HG02884 (cell line): ENCODE data around the gene IGF2BP2.
"Not testable (repeated sequence)": the region's sequence is repeated elsewhere in the genome, so short reads cannot be mapped to it uniquely, and the experiment has no call there.

Experiments
- ATAC-seq: cut with Tn5 transposase; IDR thresholded peaks from one replicate; pipeline ENCODE4 v1.9.1; 2021; ENCODE audit warnings: mild to moderate bottlenecking, moderate library complexity; ENCODE audit not compliant: unreplicated experiment

IGF2BP2 gene

GRCh38 chr3:185768578-185768982, 56.3 kb downstream of the IGF2BP2 start:
- ATAC-seq, result not testable (repeated sequence)

GRCh38 chr3:185767002-185767688, 57.7 kb downstream of the IGF2BP2 start:
- no peak for ATAC-seq

GRCh38 chr3:185766329-185767001, 58.4 kb downstream of the IGF2BP2 start:
- no peak for ATAC-seq

- no peak for ATAC-seq
Observed at GRCh38 chr3:185764980-185765370, 59.9 kb downstream of the IGF2BP2 start.

- no peak for ATAC-seq
Observed at GRCh38 chr3:185764163-185764979, 60.5 kb downstream of the IGF2BP2 start.

GRCh38 chr3:185763347-185764005, 61.4 kb downstream of the IGF2BP2 start:
- ATAC-seq, result no peak

- ATAC-seq, result no peak
Observed at GRCh38 chr3:185760550-185760949, 64.3 kb downstream of the IGF2BP2 start.

GRCh38 chr3:185760088-185760487, 64.8 kb downstream of the IGF2BP2 start:
- ATAC-seq, result no peak

- ATAC-seq, result no peak
Observed at GRCh38 chr3:185759512-185759911, 65.3 kb downstream of the IGF2BP2 start.

GRCh38 chr3:185758912-185759311, 65.9 kb downstream of the IGF2BP2 start:
- ATAC-seq, result no peak

GRCh38 chr3:185757176-185757575, 67.7 kb downstream of the IGF2BP2 start:
- ATAC-seq, result no peak

GRCh38 chr3:185756477-185756876, 68.4 kb downstream of the IGF2BP2 start:
- no peak for ATAC-seq

- no peak for ATAC-seq
Observed at GRCh38 chr3:185754920-185755319, 69.9 kb downstream of the IGF2BP2 start.

GRCh38 chr3:185753354-185753753, 71.5 kb downstream of the IGF2BP2 start:
- ATAC-seq, result no peak

- ATAC-seq, result no peak
Observed at GRCh38 chr3:185750702-185751101, 74.1 kb downstream of the IGF2BP2 start.

GRCh38 chr3:185750015-185750414, 74.8 kb downstream of the IGF2BP2 start:
- ATAC-seq, result no peak

- no peak for ATAC-seq
Observed at GRCh38 chr3:185746470-185746869, 78.4 kb downstream of the IGF2BP2 start.

GRCh38 chr3:185744997-185745843, 79.6 kb downstream of the IGF2BP2 start:
- peak; percentile 56 for ATAC-seq

GRCh38 chr3:185741586-185741985, 83.3 kb downstream of the IGF2BP2 start:
- ATAC-seq, result no peak

- no peak for ATAC-seq
Observed at GRCh38 chr3:185740133-185740532, 84.7 kb downstream of the IGF2BP2 start.
